Caki2 (cell line): ENCODE data around the gene TBX6. TPM values are rescaled to one million over a fixed set of nuclear protein-coding genes. Genes with fewer than 3 reads are reported as not detected.
"Not testable (repeated sequence)": the region's sequence is repeated elsewhere in the genome, so short reads cannot be mapped to it uniquely, and the experiment has no call there.

Source experiments
- DNase-seq: peaks from one replicate; pipeline ENCODE4 v3.0.0-alpha.2; 2015; ENCODE audit warnings: low read depth
- in situ Hi-C: cut with HindIII; loops from 2 replicates; pipeline ENCODE4 v1.10.0; 2016; ENCODE audit warnings: low sequenced_read_pairs, low pct_unique_long_range_greater_than_20kb, mixed read lengths
- total RNA-seq: library from RNA; depleted of rRNA; stranded (reverse); fragments of >200 nt; shearing (Covaris generic); gene quantifications from 2 replicates; pipeline ENCODE4 v1.2.3, GENCODE V29; 2014; ENCODE audit warnings: low replicate concordance; rRNA removed

Gene TBX6
- total RNA-seq: 0.24 TPM in 1 of 2 replicates, not detected in the other

- in situ Hi-C loops: no loop called here
- peak; percentile 90 for DNase-seq
Observed at GRCh38 chr16:30091474-30092372, at the start of gene TBX6. TBX6 (minus strand) TSS chr16:30091924; CDS start chr16:30091193, 731 bp downstream.

- in situ Hi-C loops: no loop called here
- no peak for DNase-seq
Observed at GRCh38 chr16:30139583-30140481, 48.1 kb upstream of the TBX6 start.

GRCh38 chr16:30137897-30138296 lies 46.2 kb upstream of the TBX6 start:
- in situ Hi-C loops: no loop called here

GRCh38 chr16:30136971-30137605 lies 45.4 kb upstream of the TBX6 start:
- in situ Hi-C loops: no loop called here
- DNase-seq: no peak

More at GRCh38 chr16:30137897-30138296, 46.2 kb upstream of the TBX6 start:
- no peak for DNase-seq

GRCh38 chr16:30132591-30132990 lies 40.9 kb upstream of the TBX6 start:
- in situ Hi-C loops: no loop called here
- DNase-seq: no peak

- no peak for DNase-seq
- in situ Hi-C loops: no loop called here
Observed at GRCh38 chr16:30131869-30132475, 40.2 kb upstream of the TBX6 start.

GRCh38 chr16:30127993-30128392 lies 36.3 kb upstream of the TBX6 start:
- in situ Hi-C loops: no loop called here
- no peak for DNase-seq

GRCh38 chr16:30125690-30126089 lies 34.0 kb upstream of the TBX6 start:
- in situ Hi-C loops, DNase-seq: not testable (repeated sequence)

GRCh38 chr16:30124985-30125379 lies 33.3 kb upstream of the TBX6 start:
- in situ Hi-C loops: no loop called here
- DNase-seq: no peak

GRCh38 chr16:30122604-30123160 lies 31.0 kb upstream of the TBX6 start:
- DNase-seq: no peak
- in situ Hi-C loops: no loop called here

GRCh38 chr16:30121741-30122571 lies 30.2 kb upstream of the TBX6 start:
- no peak for DNase-seq
- in situ Hi-C loops: no loop called here

GRCh38 chr16:30120340-30121105 lies 28.8 kb upstream of the TBX6 start:
- in situ Hi-C loops: no loop called here
- DNase-seq: no peak

- in situ Hi-C loops: no loop called here
- DNase-seq: no peak
Observed at GRCh38 chr16:30119428-30119827, 27.7 kb upstream of the TBX6 start.

GRCh38 chr16:30117768-30118167 lies 26.0 kb upstream of the TBX6 start:
- in situ Hi-C loops: no loop called here

GRCh38 chr16:30116291-30117207 lies 24.8 kb upstream of the TBX6 start:
- in situ Hi-C loops: no loop called here
- DNase-seq: no peak

More at GRCh38 chr16:30117768-30118167, 26.0 kb upstream of the TBX6 start:
- no peak for DNase-seq
